Cerebellar nuclear complex (tissue), 1 donor: ENCODE data around the gene CRMP1.
"Not testable (repeated sequence)": the region's sequence is repeated elsewhere in the genome, so short reads cannot be mapped to it uniquely, and the experiment has no call there.

Experiments
- DNase-seq, 2 experiments: peaks; one replicate each; lab custom pipeline; 2025; lab: John Stamatoyannopoulos, UW

CRMP1 gene

DNA sequence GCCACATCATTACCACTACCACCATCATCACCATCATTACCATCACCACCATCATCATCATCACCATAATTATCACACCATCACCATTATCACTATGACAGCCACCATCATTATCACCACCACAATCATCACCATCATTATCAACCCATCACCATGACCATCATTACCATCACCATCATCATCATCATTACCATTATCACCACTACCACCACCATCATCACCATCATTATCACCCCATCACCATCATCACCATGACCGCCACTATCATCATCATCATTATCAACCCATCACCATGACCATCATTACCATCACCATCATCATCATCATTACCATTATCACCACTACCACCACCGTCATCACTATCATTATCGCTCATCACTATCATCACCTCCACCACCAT, 36.5 kb downstream of the CRMP1 start:
- DNase-seq, result not testable (repeated sequence)

DNA sequence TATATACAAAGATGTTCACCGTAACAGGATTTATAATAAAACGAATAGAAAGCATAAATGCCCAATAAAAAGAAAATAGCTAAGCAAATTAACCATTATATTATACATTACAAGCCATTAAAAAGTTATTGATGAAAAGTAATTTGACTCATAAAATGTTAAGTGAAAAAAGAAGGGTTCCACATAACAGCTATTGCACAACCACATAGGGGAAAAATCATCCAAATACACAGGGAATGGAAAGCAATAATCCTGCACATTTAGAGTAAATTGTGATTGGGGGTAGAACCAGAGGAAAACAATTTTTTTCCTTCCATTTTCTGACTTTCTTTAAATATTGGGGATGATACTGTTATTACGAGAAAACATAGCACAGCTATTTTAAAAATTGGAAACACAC, 38.0 kb downstream of the CRMP1 start:
- no peak for DNase-seq

DNA sequence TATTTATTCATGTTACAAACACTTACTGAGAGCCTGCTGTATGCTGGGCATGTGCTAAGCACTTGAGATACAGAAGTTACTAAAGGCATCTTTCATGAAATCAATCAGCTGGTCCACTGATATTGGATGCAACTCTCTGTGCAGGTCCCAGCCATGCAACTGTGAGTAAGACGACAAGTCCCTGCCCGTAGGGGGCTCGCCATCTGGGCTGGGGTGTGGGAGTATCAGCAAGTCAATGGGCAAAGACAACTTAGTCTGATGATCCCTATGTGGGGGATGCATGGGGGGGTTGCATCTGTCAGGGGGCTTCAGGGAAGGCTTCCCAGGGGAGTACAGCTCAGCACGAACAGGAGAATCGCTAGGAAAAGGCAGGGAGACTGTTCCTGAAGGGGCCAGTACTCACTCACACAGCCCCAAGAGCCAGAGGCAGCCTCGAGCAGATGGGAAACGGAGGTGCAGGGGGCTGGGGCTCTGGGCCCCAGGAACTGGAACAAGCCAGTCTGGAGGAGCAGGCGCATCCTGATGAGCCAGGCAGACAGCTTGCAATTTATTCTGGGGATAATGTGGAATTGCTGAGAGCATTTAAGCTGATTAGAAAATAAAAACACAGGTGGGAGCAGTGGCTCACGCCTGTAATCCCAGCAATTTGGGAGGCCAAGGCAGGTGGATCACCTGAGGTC, 40.2 kb downstream of the CRMP1 start:
- DNase-seq, result no peak

DNA sequence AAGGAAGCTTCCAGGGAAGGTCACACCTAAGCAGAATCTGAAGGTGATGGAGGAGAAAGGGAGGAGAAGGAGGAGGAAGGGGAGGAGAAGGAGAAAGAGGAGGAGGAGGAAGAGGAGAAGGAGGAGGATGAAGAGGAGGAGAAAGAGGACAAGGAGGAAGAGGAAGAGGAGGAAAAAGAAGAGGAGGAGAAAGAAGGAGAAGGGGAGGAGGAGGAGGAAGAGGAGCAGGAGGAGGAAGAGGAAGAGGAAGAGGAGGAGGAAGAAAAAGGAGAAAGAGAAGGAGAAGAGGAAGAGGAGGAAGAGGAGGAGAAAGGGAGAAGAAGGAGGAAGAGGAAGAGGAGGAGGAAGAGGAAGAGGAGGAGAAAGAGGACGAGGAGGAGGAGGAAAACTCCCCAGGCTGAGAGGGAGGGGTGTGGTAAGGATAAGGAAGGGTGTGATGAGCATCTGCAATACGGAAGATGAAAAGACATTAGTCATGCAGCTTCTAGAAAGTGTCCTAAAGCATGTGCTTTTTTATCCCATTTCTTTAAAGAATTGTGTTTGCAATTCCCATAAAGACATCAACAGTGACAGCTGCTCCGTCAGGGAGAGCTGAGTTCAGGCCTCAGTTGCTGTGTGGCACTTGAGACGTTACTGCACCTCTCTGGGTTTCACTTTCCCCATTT, 41.1 kb downstream of the CRMP1 start:
- DNase-seq, result no peak

DNA sequence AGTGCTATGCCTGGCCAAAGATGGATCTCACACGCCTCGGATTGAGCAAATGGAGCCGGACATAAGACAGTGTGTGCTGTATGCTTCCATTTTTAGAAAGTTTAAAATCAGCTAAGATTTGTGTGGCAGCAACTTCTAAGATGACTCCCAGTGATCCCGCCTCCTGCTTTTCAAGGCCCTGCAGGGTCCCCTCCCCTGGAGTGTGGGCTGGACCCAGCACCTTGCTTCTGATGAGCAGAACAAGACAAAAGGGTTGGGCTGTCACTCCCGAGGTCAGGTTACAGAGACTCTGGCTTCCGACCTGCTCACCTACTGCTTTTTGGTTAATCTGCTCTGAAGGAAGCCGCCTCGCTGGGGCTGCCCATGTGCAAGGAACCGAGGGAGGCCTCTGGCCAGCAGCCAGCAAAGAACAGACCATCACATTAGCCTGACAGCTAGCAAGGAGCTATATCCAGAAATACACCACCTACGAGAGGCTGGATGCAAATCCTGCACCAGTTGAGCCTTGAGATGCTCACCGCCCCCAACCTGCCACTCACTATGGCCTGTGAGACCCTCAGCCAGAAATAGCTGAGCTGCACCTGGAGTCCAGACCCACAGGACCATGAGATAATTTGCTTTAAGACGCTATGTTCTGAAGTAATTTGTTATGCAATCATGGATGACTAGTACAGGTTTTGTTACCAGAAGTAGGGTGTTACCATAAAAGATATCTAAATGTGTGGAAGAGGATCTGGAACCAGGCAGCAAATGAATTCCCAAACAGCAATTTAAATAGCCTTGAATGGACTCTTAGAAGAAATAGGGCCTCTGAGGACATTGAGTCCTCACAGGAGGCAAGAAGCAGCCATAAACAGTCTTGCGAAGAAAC, 47.6 kb downstream of the CRMP1 start:
- DNase-seq, result no peak

DNA sequence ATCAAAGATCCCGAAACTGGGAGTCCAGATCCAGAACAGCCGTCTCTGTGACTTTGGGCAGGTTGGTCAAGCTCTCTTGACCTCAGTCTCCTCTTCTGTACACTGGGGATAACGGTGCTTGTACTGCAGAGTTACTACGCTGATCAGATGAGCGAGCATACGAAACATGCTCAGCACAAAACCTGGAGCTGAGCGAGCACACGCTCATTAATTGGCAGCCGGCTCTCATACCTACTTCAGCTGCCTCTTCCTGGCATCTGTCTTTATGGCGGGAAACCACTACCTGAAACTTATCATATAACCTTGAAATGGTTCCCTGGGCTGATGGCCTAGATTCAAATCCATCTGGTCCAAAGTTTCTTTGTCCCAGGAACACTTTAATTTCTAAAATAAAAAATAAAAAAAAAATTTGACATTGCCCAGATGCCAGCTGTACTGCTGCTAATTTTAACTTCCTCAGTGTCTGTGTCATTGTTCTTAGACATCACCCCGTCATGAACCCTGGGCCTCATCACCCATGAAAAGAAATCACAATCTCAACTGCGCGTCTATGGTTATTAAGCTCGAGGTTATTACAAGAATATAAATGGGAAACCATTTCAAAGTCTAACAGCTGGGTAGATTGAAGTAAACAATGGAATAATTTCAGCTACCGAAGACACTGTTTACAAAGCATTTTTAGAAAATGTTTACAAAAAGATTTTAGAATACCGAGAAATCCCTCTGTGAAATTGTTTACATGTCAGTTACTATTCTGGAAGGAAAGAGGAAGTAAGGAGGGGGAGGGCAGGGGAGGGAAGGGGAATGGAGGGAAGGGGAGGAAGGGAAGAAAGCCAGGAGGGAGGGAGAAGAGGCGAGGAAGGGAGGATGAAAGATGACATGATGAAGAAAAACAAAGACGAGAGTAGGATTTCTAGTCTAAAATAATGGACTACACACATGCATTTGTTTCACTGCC, 49.0 kb downstream of the CRMP1 start:
- DNase-seq, result no peak

DNA sequence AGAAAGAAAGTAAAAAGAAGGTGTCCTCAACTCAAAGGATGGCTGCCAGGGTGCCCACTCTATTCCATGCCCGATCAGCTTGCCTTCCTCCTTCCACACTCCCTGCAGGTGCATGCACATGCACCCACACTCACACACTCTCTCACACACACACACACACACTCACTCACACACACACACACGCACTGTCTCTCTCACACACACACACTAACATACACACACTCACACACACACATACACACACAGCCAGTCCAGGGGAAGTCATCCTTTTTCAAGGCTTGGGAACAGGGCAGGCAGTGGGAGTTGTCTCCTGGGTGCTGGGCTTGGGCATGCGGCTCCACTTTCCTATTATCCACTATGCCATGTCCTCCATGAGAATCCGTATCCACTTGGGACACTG, 50.4 kb downstream of the CRMP1 start:
- DNase-seq, result no peak

DNA sequence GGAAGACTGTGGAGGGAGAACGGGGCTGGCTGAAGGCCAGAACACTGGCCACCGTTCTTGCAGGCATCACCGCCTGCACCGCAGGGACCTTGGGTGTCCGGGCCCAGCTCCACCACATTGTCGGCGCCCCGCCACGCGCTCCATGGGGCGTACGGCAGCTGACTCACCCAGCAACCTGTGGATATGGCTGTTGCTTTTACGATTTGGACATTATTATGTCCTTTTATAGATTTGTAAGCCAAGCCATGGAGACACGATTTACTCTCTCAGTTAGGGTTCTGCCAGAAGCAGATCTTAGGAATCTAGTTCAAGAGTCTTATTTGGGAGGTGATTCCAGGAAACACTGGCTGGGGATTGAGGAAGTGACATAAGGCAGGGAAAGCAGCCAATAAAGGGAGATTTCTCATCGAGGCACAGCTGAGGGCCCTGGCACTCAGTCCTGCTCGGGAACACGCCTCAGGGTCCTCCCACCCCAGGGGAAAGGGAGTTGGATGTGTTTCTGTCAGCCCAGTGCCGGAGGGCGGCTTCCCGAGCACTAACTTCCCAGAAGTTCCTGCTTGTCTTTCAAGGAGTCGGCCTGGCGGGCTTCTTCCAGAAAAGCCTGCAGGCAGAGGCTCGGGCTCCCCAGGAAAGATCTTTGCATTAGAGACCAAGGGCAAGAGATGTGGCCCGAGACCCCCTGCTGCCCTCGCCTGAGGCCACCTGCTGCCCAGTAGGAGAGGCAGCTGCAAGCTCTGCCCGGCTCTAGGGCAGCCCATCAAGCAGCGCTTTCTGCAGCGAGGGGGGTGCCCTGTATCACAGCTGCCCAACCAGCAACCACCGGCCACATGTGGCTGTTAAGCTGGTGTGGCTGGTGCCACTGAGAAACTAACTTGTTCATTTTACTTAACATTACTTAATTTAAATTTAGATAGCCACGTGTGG, 52.9 kb downstream of the CRMP1 start:
- DNase-seq, result no peak

DNA sequence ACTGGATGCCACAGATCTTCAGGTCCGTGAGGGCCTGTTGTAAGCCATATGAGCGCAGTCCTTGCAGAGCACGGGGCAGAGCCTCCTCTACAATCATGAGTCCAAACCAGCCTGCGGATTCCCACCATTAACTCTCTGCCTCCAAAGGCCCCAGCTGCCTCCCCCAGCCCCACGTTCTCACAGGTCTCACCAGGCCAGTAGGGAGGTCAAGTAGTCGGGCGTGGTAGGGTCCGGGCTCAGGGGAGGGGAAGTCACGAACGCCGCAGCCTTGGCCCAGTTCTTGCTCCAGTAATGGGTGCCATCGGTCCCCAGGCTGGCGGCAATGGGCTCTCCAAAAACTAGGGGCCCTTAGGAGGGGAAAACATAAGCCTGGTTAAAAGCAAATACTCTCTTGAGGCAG, 53.6 kb downstream of the CRMP1 start:
- DNase-seq, result no peak

DNA sequence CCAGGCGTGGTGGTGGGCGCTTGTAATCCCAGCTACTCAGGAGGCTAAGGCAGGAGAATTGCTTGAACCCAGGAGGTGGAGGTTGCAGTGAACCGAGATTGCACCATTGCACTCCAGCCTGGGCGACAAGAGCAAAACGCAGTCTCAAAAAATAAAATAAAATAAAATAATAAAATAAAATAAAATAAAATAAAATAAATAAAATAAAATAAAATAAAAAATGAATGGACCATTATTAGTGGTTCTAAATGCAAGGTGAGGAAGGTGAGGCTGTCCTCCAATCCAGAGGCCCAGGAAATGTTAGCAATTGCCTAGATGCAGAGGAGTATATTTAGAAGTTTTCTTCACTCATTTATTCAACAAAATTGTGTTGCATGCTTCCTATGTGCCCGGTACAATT, 55.4 kb downstream of the CRMP1 start:
- DNase-seq, result not testable (repeated sequence)

DNA sequence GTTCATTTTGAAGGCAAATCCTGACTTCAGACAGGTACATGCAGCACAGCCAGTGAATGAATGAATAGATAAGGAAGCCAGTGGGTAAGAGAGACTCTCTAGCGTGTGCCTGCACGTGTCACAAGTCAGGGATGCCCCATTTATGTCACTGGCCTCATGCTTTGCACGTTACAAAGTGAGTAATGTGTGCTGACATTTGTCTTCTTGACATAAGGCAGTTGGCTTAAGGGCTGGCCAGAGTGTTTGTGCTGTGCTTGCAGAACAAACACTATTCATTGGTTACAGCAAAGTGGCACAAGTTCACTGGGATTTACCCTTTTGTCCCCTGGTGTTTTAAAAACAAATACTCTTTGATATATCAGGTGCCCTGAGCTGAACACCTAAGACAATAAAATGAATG, 55.9 kb downstream of the CRMP1 start:
- DNase-seq, result no peak

DNA sequence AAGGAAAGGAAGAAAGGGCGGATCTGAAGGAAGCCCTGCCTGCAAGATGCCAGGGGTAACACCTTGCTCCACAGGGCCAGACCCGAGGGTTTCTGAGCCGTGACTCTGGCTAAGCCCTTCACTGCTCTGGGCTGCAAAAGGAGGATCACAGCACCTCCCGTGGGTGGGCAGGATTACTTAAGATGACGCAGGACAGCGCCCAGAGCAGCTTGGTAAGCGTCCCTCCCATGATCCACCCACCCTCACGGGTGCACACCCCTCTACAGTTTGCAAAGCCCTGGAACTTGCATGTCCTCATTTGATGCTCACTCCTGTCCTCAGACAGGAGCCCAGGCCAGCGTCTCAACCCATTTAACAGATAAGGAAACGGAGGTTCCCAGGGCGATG, 64.9 kb downstream of the CRMP1 start:
- DNase-seq, result no peak

DNA sequence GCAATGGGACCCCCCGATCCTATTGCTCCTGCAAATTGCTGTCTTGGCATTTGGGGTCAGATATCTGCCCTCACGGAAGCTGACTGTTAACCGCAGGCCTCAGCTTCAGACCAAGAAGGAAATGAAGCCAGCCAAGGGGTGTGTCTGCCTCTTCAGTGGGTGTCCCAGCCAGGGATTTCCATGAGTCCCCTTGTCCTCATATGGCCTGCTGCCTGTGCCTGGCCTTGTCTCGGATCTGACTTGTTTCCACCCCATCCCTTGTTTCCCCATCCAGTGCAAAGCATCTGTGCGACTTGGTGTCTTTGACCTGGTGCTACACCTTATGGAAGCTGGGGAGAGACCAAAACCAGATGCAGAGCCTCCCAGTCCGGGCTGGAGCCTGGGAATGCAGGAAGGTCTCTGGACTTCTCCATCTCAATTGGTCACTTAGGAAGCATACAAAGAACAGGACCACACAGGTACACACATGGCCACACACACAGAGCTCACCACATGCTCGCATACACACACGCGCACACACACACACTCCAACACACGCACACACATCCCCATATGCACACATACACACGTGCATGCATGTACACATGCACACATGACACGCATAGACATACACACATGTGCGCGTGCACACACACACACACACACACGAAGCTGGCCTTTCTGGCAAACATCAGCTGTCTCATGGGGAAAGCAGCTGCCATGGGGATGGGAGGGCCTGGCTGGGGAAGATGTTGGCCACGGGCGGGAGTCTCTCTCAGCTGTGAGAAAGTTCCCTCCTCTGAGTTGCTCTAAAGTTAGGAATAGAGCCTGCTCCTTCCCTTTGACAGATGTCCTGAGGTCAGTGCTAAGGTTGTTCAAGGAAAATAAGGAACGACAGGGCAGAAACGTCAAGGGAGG, 65.5 kb downstream of the CRMP1 start:
- no peak for DNase-seq

DNA sequence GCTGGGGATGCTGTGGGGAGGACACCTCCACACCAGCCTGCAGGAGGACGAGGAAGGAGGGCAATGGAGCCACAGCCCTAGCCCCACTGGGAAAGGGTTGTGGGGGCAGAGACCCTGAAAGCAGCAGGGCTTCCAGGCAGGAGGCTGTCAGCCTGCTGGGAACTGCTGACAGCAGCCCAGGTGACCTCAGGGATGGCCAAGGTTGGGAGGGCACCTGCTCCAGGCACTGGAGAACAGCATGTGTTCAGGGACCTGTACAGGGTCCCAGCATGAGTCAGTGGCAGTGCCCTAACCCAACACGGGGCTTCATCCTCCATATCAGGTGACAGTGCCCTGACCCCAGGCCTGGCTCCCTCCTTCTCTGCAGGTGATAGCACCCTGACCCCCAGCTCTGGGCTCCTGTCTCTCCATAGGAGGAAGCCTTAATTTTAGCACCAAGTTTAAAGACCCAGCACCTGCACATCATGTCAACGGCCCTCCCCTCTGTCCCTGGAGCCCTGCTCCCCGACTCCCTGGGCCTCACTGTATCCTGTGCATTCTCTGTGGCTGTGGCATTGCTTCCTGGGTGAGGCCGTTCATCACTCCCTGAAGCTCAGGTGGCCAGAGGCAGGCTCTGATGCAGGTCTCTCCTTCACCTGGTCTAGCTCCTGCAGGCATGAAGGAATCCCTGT, 66.3 kb downstream of the CRMP1 start:
- no peak for DNase-seq

DNA sequence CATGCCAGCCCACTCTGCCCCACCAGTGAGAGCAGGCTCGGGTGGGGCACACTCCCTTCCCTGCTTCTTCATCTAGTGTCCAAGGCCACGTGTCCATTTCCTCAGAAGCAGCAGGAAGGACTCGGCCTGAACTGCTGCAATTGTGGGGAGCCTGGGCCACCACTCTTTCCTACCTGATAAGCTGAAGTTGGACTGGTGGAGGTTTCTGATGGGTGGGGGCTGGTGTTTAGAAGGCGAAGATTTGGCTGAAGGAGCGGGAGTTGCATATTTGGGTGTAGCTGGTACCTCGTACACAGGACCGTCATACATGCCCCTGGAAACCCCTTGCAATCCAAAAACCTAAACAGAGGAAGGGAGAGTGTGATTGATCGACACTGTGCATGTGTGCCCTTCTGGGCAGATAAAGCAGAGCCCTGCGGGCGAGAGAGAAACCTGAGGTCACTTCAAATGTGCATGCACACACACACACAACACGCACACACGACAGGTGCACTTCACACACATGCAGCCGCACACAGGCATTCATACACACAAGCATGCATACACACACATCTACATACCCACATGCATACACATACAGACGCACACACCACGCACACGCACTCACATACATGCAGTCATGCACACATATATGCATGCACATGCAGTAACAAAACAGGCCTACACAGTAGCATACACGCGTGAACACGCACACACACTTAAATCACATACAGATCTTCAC, 67.4 kb downstream of the CRMP1 start:
- DNase-seq, result no peak

DNA sequence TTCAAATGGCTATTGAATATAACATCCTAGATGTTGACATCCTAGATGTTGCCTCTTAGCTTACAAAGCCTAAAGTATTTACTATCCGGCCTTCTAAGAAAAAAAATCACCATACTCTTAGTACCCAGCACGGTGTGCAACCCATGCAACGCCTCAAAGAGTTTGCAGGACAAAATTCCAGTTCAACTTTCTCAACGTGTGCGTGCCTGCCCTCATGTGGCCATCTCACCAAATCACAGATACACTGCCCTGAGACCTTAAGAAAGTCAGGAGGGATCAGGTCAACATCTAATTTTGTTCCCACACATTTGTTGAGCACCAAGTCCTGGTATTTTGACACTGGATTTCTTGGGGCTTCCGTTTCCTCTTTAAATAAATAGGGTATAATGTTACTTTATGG, 68.3 kb downstream of the CRMP1 start:
- no peak for DNase-seq

DNA sequence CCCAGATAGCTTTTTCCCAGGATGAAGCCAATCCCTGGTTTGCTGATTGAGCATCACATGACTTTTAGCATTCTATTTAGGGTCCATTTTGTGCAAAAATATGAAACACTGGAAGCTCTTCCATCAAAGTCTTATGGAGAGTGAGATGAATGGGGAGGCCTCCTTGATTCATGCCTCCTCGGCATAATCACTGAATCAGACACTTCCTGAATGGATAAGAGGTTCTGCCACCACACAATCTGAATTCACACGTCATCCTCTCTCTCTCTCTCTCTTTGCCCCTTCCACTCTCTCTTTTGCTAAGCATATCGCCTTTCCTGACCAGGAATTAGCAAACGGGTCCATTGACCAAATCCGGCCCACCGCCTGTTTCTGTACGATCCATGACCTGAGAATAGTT, 68.7 kb downstream of the CRMP1 start:
- DNase-seq, result no peak

DNA sequence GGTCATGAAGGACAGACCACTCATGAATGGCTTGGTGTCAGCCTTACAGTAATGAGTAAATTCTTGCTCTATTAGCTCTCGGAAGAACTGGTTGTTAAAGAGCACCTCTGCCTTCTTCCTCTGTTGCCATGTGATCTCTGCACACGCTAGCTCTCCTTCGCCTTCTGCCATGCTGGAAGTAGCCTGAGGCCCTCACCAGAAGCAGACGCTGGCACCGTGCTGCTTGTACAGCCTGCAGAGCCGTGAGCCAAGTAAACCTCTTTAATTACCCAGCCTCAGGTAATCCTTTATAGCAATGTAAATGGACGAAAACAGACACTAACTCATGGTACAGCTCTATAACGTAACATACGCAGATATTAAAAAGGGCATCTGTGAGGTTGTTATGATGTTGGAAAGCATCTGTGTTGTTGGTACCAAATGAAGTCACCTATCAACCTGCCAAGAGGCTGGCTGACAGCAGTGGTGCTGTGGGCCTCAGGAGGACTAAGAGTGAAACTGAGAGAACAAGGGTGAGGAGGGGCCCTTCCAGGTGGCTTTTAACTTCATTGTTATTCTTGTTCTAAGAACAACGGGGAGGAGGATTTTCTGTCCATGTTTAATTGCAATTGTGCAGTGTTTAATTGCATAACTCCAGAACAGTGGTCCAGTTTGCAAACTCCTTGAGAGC, 69.2 kb downstream of the CRMP1 start:
- DNase-seq, result no peak
